ENCODE measurements around the gene CARD19.

- TF ChIP-seq MAX (IDR thresholded peaks at IDR 0.05) (peak; percentile 42), TCF12 (IDR thresholded peaks at IDR 0.05; ENCODE audit: low read depth) (0 out of 2 replicates have a peak, but pooled peaks have one; percentile 22), CEBPB (IDR thresholded peaks at IDR 0.05) (no peak), FOXM1 (IDR thresholded peaks at IDR 0.05; ENCODE audit: borderline replicate concordance, low read depth) (no peak), RAD21 (IDR thresholded peaks at IDR 0.05; ENCODE audit: low read depth) (no peak), EP300 (IDR thresholded peaks at IDR 0.05; ENCODE audit: borderline replicate concordance) (no peak), EGR1 (IDR thresholded peaks at IDR 0.05) (peak; percentile 90), TAF1 (IDR thresholded peaks at IDR 0.05; ENCODE audit: low read depth) (peak; percentile 37; the same call in 1 of the 2 replicates), YY1 (IDR thresholded peaks at IDR 0.05; ENCODE audit: low read depth) (no peak)
- TF ChIP-seq, protein P1, sequence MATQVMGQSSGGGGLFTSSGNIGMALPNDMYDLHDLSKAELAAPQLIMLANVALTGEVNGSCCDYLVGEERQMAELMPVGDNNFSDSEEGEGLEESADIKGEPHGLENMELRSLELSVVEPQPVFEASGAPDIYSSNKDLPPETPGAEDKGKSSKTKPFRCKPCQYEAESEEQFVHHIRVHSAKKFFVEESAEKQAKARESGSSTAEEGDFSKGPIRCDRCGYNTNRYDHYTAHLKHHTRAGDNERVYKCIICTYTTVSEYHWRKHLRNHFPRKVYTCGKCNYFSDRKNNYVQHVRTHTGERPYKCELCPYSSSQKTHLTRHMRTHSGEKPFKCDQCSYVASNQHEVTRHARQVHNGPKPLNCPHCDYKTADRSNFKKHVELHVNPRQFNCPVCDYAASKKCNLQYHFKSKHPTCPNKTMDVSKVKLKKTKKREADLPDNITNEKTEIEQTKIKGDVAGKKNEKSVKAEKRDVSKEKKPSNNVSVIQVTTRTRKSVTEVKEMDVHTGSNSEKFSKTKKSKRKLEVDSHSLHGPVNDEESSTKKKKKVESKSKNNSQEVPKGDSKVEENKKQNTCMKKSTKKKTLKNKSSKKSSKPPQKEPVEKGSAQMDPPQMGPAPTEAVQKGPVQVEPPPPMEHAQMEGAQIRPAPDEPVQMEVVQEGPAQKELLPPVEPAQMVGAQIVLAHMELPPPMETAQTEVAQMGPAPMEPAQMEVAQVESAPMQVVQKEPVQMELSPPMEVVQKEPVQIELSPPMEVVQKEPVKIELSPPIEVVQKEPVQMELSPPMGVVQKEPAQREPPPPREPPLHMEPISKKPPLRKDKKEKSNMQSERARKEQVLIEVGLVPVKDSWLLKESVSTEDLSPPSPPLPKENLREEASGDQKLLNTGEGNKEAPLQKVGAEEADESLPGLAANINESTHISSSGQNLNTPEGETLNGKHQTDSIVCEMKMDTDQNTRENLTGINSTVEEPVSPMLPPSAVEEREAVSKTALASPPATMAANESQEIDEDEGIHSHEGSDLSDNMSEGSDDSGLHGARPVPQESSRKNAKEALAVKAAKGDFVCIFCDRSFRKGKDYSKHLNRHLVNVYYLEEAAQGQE (IDR thresholded peaks at IDR 0.05; ENCODE audit: low read depth), result no peak
Observed at GRCh38 chr9:93095205-93096130, 549 bp upstream of the CARD19 start.
